Prostate gland (tissue), 2 donors: ENCODE results near the gene ELK4.

Experiments used
- CTCF ChIP-seq, 4 experiments: fragments of 200-600 bp in 2 of 4; fragments of 450-650 bp in 2 of 4; sonication (generic) in 2 of 4; IDR thresholded peaks; 1 replicate in 3 of 4; 2 replicates in 1 of 4; pipeline ENCODE4 v1.5.1; 2016 to 2019; ENCODE audit warnings: antibody characterized with exemption in 4 of 4, mild to moderate bottlenecking in 2 of 4, moderate library complexity in 2 of 4
- POLR2A ChIP-seq: fragments of 450-650 bp; IDR thresholded peaks from one replicate; pipeline ENCODE4 v1.6.1; 2016; ENCODE audit warnings: antibody characterized with exemption, mild to moderate bottlenecking
- POLR2AphosphoS5 ChIP-seq: sonication (generic); formaldehyde crosslinking; IDR thresholded peaks from one replicate; pipeline ENCODE4 v1.6.1; 2017; ENCODE audit warnings: antibody characterized with exemption

- no peak for TF ChIP-seq CTCF (IDR thresholded peaks at IDR 0.05)
- peak; percentile 47 for TF ChIP-seq POLR2AphosphoS5
- TF ChIP-seq POLR2A, result no peak
These were observed 32.8 kb downstream of the ELK4 start for GRCh38 chr1:205598841-205599668.
